GM12878 (cell line): ENCODE measurements around the gene MPZL1. TPM values are rescaled to one million over a fixed set of nuclear protein-coding genes. Genes with fewer than 3 reads are reported as not detected.

Experiments
- BCL11A ChIP-seq: IDR thresholded peaks from 2 replicates; pipeline ENCODE4 v1.6.1; 2011; ENCODE audit warnings: low read depth, low read length
- BHLHE40 ChIP-seq, 2 experiments: fragments of 450-650 bp in 1 of 2; IDR thresholded peaks; 2 replicates each; pipeline ENCODE4 v1.6.1; 2011 to 2017; ENCODE audit warnings: low read depth in 2 of 2, borderline replicate concordance in 1 of 2, improper control_type of control experiment in 1 of 2, low read length in 1 of 2, mild to moderate bottlenecking in 1 of 2
- CBFB ChIP-seq: IDR thresholded peaks from 2 replicates; pipeline ENCODE4 v1.6.1; 2016; ENCODE audit warnings: antibody characterized with exemption, low read depth
- CBX5 ChIP-seq: sonication (generic); IDR thresholded peaks from 2 replicates; pipeline ENCODE4 v1.6.1; 2016; ENCODE audit warnings: low read depth, moderate library complexity, mild to moderate bottlenecking, inconsistent platforms
- CHD1 ChIP-seq: IDR thresholded peaks from 2 replicates; pipeline ENCODE4 v1.6.1; 2012; ENCODE audit warnings: low read depth, low read length, improper control_type of control experiment
- DPF2 ChIP-seq: fragments of 450-650 bp; IDR thresholded peaks from 2 replicates; pipeline ENCODE4 v1.6.1; 2017; ENCODE audit warnings: mild to moderate bottlenecking
- EED ChIP-seq: sonication (generic); IDR thresholded peaks from 2 replicates; pipeline ENCODE4 v1.6.1; 2016; ENCODE audit warnings: antibody characterized with exemption, low read depth
- FOS ChIP-seq: IDR thresholded peaks from 3 replicates; pipeline ENCODE4 v1.6.1; 2011; ENCODE audit warnings: borderline replicate concordance; ENCODE audit not compliant: insufficient read length; ENCODE audit errors: extremely low read depth
- GATAD2B ChIP-seq: fragments of 450-650 bp; conservative IDR thresholded peaks from 2 replicates; pipeline ENCODE4 v1.6.1; 2017; ENCODE audit warnings: low read depth, mild to moderate bottlenecking, moderate library complexity
- NFYA ChIP-seq: IDR thresholded peaks from 2 replicates; pipeline ENCODE4 v1.6.1; 2011; ENCODE audit warnings: low read depth, mild to moderate bottlenecking, low read length, improper control_type of control experiment, borderline replicate concordance
- NFYB ChIP-seq: IDR thresholded peaks from 2 replicates; pipeline ENCODE4 v1.6.1; 2011; ENCODE audit warnings: low read depth, mild to moderate bottlenecking, low read length, improper control_type of control experiment, moderate library complexity; ENCODE audit not compliant: insufficient read depth
- NKRF ChIP-seq: fragments of 450-650 bp; conservative IDR thresholded peaks from 2 replicates; pipeline ENCODE4 v1.6.1; 2017; ENCODE audit warnings: mild to moderate bottlenecking, moderate library complexity
- PBX3 ChIP-seq: IDR thresholded peaks from 2 replicates; pipeline ENCODE4 v1.6.1; 2011; ENCODE audit warnings: mild to moderate bottlenecking, low read depth, low read length, moderate library complexity; ENCODE audit not compliant: insufficient replicate concordance
- POLR2A ChIP-seq: IDR thresholded peaks from 2 replicates; pipeline ENCODE4 v1.6.1; 2011; ENCODE audit warnings: low read depth, mild to moderate bottlenecking, low read length
- SP1 ChIP-seq: IDR thresholded peaks from one replicate; pipeline ENCODE4 v1.6.1; 2011; ENCODE audit warnings: low read depth, low read length
- SREBF2 ChIP-seq: IDR thresholded peaks from 2 replicates; pipeline ENCODE4 v1.6.1; 2012; ENCODE audit warnings: mild to moderate bottlenecking, low read length
- TBL1XR1 ChIP-seq: IDR thresholded peaks from 2 replicates; pipeline ENCODE4 v1.6.1; 2012; ENCODE audit warnings: low read depth, low read length, improper control_type of control experiment
- TCF12 ChIP-seq: IDR thresholded peaks from 2 replicates; pipeline ENCODE4 v1.6.1; 2011; ENCODE audit warnings: low read depth, mild to moderate bottlenecking, low read length
- TCF7 ChIP-seq: IDR thresholded peaks from 2 replicates; pipeline ENCODE4 v1.6.1; 2014; ENCODE audit warnings: antibody characterized with exemption, borderline replicate concordance
- ZNF207 ChIP-seq: fragments of 450-650 bp; IDR thresholded peaks from 2 replicates; pipeline ENCODE4 v1.6.1; 2014; ENCODE audit warnings: antibody characterized with exemption, mild to moderate bottlenecking, borderline replicate concordance
- polyA plus RNA-seq, 11 experiments: library from polyadenylated mRNA; depleted of rRNA in 4 of 11; unstranded in 6 of 11; stranded (reverse) in 5 of 11; fragments of >200 nt; fragmentation: Nextera tagmentation in 4 of 11; fragmentation: Illumina TruSeq in 1 of 11; extraction: Ambion mirVana in 4 of 11; extraction: Trizol in 1 of 11; gene quantifications; 1 replicate in 1 of 11; 2 replicates in 10 of 11; pipeline versions ENCODE4 v1.2.1 to v1.2.3, GENCODE V29; 2011 to 2016; ENCODE audit warnings: inconsistent platforms in 2 of 11, missing spikeins in 2 of 11, low read depth in 1 of 11
- total RNA-seq, 4 experiments: library from RNA; depleted of rRNA in 3 of 4; stranded (reverse); fragments of >200 nt in 3 of 4; fragmentation: Illumina TruSeq in 1 of 4; extraction: Trizol in 1 of 4; gene quantifications; 2 replicates each; pipeline versions ENCODE4 v1.2.1 to v1.2.3, GENCODE V29; 2013 to 2021
- TF ChIP-seq, protein P1 (sequence below): fragments of 450-650 bp; IDR thresholded peaks from 2 replicates; pipeline ENCODE4 v1.6.1; 2017; ENCODE audit warnings: mild to moderate bottlenecking, low read depth, inconsistent platforms; ENCODE audit not compliant: poor library complexity, severe bottlenecking

Gene MPZL1
- total and polyA plus RNA-seq, 10 of the 15 experiments (the other 5 are each of a cell fraction or from before 2014, with no cell fraction given) = 9.8 to 60.9 (median 45.9) TPM

DNA sequence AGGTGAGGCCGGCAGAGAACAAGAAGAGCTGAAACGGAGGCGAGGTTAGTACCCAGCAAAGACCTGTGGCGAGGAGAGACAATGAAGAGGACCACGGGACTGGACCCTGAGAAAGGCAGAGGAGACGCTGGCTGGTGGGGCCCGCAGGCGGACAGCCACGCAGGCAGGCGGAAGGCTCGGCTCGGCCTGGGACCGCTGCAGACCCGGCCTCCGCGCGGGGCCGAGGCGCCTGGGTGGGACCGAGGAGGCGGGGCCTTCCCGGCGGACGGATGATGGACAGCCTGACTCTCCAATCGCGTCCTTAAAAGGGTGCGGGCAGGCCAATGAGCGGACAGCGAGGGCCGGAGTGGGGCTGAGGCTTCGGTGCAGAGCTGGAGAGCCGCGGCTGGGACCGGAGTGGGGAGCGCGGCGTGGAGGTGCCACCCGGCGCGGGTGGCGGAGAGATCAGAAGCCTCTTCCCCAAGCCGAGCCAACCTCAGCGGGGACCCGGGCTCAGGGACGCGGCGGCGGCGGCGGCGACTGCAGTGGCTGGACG, at the start of gene MPZL1 (continued):
- TF ChIP-seq BHLHE40 (IDR thresholded peaks at IDR 0.05; ENCODE audit: borderline replicate concordance in 1 of 2, low read depth in 2 of 2, low read length in 1 of 2) (peak in 1 of 2 experiments; percentile 15; a peak in 1 of 4 replicates), NFYB (peak; percentile 96), CHD1 (no peak), SP1 (peak; percentile 98), TBL1XR1 (no peak), SREBF2 (no peak), NKRF (peak; percentile 74; the same call in 1 of the 2 replicates), TCF7 (no peak), POLR2A (peak; percentile 82), ZNF207 (no peak; the same call in 1 of the 2 replicates), DPF2 (peak; percentile 99), BCL11A (no peak), CBX5 (no peak), TCF12 (no peak), GATAD2B (peak; percentile 74; the same call in 1 of the 2 replicates), NFYA (peak; percentile 54), CBFB (no peak), FOS (peak; percentile 88), EED (no peak), PBX3 (peak; percentile 99)
- TF ChIP-seq, protein P1, sequence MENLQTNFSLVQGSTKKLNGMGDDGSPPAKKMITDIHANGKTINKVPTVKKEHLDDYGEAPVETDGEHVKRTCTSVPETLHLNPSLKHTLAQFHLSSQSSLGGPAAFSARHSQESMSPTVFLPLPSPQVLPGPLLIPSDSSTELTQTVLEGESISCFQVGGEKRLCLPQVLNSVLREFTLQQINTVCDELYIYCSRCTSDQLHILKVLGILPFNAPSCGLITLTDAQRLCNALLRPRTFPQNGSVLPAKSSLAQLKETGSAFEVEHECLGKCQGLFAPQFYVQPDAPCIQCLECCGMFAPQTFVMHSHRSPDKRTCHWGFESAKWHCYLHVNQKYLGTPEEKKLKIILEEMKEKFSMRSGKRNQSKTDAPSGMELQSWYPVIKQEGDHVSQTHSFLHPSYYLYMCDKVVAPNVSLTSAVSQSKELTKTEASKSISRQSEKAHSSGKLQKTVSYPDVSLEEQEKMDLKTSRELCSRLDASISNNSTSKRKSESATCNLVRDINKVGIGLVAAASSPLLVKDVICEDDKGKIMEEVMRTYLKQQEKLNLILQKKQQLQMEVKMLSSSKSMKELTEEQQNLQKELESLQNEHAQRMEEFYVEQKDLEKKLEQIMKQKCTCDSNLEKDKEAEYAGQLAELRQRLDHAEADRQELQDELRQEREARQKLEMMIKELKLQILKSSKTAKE = no peak
- TF ChIP-seq, all 136 proteins: peak for 15
